Ecto neural progenitor cell (in vitro differentiated cells): ENCODE results near the gene SPAAR.
A peak's percentile ranks its signal among the peaks of the same experiment; 100 is the strongest.
"Not testable (repeated sequence)": the region's sequence is repeated elsewhere in the genome, so short reads cannot be mapped to it uniquely, and the experiment has no call there.

Source experiments
- DNase-seq: peaks from one replicate; pipeline ENCODE4 v3.0.0-alpha.2; 2018; ENCODE audit warnings: low spot score

Gene SPAAR

DNA sequence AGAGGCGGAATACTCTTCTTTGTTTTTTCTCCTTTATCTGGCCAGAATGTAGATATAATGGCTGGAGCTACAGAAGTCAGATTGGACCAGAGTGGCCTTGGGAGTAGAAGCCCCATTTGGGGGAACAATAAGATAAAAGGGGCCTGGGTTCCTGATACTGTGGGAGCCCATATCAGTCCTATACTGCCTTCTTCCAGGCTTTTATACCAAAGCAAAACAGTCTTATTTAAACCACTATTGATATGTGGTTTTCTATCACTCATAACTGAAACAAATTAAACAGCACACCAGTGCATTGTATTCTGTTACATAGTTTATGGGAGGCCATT, 14.3 kb downstream of the SPAAR start:
- DNase-seq = no peak

DNA sequence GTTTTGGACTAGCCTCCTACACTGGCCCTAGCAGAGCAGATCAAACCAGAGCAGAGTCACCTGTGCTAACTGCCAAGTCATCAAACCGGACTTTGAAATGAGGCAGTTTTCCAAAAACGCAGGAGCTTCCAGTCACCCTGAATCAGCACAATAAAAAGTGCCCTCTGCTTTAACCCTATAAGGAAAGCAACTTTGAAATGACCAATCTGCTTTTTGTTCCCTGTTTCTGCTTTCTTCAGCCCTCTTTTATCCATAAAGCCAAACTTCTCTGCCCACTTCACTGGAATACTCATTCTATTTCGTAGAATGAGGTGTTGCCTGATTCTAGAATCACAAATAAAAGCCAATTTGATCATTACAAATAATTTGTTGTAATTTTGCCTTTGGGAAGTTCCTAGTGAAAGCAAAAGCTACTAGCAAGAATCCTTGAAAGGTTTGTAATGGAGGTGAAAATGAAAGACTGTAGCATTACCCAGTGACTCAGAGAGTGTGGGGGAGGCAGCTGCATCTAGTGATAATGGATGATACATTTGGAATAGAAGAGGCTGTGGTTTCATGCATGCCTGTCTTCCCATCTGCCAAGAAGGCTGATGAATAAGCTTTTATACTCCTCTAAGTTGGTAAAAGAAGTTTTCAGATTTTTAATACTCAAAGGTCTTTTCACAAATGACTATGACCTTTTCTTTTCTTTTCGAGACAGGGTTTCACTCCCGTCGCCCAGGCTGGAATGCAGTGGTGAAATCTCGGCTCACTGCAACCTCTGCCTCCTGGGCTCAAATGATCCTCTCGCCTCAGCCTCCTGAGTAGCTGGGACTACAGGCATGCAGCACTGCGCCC, 14.9 kb downstream of the SPAAR start:
- no peak for DNase-seq

DNA sequence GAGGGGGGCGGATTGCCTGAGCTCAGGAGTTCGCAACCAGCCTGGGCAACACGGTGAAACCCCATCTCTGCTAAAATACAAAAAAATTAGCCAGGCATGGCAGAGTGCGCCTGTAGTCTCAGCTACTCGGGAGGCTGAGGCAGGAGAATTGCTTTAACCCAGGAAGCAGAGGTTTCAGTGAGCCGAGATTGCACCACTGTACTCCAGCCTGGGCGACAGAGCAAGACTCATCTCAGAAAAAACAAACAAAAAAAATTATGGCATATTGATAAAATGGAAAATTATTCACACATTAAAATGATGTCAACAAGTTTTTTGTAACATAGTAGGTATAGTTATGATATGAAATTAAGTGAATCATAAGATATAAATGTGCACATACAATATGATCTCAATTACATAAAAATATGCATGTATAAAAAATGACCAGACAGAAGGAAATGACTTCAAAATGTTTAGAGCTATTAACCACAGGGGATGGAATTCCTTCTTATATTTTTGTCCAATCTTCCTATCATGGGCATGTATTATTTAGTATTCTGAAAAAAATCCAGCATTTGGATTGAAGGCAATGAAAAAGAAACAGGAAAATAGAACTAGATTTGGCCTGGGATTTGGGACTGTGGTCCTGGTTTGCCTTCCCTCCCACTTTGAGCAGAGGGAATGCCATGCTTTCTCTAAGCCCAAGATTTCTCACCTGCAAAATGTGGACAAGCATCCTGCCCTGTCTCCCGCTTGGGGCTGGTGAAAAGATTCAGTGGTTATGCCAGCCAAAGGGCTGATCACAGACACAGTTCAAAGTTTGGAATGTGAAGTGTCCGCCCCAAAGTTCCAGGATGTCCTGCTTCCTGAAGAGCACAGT, 19.5 kb downstream of the SPAAR start:
- no peak for DNase-seq

DNA sequence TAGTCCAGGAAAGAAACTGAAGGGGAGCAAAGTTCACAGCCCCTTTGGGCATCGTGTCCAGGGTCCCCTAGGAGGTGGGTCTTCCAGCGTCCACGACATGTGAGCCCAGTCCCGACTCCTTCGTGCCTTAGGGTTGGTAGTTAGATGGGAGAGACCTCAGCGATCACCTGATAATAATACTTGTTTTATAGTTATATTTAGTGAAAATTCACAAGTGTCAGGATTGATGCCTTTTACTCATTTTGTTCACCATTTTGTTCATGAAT, 20.1 kb downstream of the SPAAR start:
- no peak for DNase-seq

DNA sequence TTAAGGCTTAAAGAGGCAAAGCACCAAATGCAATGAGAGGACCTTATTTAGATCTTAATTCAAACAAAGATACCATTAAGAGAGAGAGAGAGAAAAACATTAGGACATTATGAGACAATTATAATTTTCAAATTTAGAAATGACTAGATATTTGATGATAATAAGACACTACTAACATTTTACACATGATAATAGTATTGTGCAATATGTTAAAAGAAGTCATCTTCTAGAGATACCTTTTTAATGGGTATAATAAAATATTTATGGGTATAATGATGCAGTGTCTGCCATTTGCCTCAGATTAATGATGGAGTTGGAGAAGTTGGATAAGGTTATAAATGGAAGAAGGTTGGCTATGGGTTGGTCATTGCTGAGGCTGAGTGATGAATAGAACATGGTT, 21.2 kb downstream of the SPAAR start:
- DNase-seq = no peak

DNA sequence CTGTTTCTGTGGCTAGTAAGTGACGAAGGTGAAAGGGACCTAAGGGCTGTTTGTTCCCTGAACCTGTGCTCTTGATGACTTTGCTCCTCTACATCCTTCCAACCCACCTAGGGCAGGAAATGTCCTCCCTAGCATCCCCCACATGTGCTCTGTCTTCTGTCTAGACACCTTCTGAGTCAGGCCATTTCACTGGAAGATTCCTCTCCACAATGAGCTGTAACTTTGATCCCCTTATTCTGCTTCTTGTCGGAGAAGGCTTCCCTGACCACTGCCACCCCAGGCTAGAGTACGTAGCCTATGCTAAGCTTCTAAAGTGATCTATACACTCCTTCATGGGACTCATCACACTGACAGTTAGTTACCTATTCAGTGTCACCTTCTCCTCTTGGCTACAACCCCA, 21.7 kb downstream of the SPAAR start:
- DNase-seq = no peak

DNA sequence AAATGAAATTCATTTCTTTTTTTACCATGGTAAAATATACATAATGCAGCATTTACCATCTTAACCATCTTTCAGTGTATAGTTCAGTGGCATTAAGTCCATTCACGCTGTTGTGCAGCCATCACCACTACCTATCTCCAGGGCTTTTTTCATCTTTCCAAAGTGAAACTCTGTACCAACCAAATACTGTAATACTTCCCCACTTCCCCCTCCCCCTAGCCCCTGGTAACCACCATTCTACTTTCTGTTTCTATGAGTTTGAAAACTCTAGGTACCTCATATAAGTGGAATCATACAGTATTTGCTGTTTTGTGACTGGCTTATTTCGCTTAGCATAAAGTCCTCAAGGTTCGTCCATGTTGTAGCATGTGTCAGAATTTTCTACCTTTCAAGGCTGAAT, 23.4 kb downstream of the SPAAR start:
- DNase-seq = no peak

DNA sequence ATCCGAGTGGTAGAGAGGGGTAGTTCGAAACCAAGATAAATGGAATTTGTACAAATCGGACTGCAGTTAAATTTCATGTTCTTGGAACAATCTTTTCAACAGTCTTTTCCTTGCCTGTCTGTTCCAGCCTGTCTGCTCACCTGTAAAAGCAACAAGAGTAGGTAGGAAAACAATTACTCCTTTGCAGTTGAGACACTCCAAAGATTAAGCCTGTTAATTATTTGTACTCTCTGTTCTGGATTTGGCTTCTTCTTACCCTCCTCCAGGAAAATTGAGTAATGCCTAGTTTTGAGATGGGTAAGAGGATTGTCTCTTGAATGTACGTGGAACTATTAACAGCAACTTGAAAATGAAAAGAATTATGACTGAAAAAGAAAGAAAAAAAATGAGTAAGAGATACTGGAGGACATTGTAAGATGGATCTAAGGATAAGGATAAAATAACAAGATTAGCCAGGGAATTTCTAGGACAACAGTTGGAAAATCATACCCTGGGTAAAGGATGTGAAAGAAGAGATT, 24.3 kb downstream of the SPAAR start:
- DNase-seq = no peak

DNA sequence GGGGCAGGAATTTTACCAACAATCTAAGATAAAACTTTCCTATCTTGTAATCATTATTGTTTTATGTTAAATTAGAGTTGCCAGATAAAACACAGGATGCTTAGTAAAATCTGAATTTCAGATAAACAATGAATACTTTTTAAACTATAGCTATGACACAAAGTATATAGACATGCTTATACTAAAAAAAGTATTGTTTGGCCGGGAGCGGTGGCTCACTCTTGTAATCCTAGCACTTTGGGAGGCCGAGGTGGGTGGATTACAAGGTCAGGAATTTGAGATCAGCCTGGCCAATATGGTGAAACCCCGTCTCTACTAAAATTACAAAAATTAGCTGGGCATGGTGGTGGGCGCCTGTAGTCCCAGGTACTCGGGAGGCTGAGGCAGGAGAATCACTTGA, 24.8 kb downstream of the SPAAR start:
- not testable (repeated sequence) for DNase-seq

DNA sequence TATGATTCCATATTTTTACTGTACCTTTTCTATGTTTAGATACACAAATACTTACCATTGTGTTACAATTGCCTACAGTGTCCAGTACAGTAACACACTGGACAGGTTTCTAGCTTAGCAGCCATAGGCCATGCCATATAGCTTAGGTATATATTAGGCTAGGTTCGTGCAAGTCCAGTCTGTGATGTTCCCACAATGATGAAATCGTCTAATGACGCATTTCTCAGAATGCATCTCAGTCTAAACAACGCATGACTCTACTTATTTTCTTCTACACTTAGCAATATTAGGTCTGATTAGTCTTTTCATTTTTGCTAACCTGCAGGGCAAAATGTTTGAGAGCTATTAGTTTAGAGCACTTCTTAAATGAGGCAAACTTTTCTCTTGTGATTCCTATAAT, 26.0 kb downstream of the SPAAR start:
- no peak for DNase-seq

DNA sequence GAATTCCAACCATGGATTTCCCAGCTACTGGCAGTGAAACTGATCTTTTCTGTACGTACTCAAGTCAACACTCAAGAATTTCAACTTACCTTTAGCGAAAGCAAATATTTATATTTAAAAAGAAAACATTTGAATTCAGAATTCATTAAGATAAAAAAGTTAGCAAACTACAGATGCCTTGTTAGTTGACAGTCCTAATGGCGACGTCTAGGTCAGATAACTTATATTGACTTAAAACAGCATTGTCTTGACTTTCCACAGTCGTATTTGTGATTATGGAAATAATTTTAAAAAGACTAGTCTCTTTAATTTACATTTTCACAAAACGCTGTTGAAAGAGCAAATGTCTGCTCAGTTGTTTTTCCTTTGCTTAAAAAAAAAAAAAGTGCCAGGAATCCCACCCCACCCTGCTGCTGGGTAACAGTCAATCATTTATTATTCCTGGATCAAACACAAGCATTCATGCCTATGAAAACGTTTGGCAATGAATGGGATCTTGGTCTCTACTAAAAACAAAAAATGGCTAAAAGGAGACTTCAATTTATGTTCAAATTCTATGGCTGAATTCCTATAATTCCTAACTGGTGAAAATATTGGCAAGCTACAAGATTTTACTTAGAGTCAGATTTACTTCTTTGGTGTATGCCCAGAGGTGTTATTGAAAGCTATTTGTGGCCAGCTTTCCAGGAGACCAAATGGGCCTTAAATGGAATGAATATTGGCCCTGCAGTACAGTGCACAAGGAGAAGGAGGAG, 26.6 kb downstream of the SPAAR start:
- no peak for DNase-seq

DNA sequence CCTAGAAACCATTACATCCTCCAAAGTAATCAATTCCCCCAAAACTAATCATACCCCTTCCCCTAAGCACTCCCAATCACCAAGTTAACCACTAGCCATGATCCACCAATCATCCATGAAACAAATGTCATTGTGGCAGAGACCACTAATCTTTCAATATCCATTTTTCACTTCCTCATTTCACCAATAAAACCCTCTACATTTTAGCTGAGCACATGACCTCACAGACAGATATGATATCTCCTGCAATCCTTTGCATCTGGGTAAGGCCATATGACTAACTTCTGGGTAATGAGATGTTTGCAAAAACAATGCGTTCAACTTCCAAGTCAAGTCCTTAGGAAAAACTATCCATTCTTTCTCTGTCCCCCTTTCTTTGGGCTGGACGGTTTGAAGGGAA, 27.9 kb downstream of the SPAAR start:
- DNase-seq = no peak

DNA sequence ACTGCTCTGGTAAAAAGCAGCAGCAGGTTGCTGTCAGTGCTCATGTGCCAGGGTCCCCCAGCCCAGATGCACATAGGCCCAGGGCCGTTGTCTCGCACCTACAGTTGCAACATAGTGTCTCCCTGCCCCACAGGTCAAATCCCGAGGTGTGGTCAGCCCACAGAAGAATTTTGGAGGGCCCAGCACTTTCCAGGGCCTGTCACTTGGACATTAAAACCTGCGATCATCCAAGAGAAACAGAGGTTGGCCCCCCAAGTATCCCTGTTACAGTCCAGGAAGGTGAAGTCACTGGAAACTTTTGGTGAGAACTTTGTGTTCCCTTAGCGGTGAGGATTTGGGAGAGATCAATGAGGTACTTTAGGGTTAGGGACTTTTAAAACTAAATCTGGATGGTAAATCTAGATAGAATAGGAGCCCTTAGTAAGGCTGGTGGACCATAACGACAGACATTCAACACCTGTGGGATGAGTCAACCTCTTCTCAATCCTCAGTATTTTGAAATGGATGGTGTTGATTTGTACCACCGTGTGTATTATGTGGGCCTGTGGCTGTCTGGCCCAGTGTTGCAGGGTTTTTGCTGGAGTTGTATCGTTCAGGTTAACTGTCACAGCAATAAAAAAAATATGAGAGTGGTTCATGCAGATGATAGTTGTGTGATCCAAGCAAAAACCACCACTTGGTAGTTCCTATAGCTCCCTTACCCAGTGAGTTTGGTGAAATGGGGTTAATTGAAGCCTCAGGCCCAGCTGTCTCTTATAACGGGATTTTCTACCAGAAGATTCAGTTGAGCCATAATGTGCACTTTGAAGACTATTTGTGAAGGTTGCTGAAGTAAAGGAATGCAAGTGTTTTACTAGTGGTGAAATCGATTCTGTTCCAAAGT, 29.4 kb downstream of the SPAAR start:
- no peak for DNase-seq

DNA sequence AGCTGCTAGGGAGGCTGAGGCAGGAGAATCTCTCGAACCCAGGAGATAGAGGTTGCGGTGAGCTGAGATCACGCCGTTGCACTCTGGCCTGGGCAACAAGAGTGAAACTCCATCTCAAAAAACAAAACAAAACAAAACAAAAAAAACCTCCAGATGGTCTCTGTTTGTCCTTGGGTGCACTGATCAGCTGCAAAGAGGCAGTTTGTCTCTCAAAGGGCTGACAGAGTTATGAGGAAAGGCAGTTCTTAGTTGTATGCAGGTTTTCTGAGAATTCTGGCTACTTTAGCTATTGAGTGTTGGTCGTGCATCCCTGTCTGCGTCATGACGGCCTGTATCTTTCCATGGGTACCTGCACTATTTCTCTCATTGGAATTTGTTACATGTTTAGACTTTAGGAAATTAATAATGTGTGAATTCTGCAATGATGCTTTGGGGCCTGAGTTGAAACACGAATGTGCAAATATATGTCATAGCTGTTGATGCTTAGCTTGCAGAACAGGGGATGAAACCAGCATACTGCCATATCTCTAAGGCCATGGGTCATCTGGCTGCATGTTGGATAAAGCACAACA, 30.5 kb downstream of the SPAAR start:
- no peak for DNase-seq

DNA sequence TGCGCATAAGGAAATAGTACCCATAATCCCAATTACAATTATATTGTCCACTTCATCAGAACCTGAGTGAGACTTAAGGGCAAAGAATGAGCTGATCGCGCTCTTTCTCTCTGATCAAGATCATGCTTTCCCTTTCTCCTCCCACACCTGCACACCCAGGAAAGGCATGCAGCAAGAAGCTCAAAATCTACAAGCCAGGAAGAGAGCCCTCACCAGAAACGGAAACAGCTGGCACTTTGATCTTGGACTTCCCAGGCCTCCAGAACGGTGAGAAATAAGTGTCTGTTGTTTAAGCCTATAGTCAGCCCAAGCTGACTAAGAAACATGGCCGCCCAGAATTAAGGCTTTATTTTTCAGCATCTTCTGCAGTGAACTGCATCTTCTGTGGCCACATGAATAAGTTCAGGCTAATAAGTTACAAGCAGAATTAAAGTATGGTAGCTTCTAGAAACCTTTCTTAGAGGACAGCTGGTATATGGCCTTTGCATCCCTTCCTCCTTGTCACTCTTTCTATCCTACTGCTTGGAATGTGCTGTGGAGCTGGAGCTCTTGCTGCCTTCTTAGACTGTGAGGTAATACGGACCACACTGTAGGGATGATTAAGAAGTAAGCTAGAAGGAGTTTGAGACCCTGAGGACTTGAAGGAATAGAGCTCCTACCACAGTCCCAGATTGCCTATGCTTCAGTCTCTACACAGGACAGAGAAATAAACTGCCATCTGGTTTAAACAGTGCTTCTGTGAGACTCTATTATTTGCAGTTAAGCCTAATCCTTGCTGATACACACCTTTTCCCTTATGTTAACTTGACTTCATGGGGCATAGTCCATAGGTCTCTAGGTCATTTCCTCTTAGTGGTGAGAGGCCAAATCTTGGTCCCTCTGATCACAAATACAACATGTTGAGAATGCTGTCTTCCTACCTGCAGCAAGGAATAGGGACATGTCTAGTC, 31.4 kb downstream of the SPAAR start:
- DNase-seq = no peak

DNA sequence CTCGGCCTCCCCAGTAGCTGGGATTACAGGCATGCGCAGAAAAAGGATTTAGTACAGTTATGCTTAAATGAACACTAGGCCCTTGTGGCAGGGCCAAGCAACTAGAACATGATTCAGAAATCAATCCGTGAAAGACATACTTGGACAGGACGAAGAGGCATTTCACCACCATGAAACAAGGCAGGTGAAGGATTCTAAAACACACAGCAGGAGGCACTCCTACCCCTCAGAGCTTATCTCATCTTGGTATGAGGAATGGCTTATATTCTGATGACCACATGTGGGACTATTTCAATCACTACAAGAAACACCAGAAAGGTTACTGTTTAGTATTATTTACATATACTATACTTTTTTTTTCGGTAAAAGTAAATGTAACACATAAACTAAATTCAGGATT, 33.0 kb downstream of the SPAAR start:
- no peak for DNase-seq

DNA sequence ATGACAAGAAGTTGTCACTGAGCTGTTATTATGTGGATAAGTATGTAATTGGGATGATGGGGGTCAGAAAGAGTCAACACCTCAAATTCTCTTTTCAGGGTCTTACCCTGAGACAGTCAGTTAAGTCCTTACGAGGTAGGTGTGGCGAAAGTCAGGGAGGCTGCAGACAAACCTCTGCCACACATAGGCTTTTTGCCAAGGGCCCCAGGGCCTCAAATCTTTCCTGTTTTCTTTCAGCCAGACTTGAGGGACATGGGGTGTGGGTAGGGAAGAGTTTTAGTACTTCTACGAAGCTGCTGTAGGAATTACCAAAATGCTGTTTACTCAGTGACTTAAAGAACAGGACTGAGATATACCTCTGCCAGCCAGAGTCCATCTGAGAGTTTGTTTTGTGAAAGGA, 34.9 kb downstream of the SPAAR start:
- DNase-seq = no peak

DNA sequence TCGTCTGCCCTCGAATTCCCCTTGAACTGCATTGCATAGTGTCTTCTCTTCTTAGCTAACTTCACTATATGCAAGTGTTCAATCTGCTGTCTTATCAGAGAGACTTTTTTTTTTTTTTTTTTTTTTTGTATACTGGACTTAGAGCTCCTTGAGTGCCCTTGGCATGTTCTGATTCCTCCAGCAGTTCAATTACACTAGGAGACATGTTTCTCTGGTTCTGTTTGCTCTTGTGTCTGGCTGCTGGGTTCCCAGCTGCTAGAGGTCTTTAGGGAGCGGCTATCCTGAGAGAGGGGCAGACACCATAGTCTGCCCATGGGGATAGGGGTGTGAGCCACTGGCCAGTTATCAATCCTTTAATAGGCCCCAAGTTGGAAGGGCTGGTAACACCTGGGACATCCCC, 35.6 kb downstream of the SPAAR start:
- DNase-seq = no peak

DNA sequence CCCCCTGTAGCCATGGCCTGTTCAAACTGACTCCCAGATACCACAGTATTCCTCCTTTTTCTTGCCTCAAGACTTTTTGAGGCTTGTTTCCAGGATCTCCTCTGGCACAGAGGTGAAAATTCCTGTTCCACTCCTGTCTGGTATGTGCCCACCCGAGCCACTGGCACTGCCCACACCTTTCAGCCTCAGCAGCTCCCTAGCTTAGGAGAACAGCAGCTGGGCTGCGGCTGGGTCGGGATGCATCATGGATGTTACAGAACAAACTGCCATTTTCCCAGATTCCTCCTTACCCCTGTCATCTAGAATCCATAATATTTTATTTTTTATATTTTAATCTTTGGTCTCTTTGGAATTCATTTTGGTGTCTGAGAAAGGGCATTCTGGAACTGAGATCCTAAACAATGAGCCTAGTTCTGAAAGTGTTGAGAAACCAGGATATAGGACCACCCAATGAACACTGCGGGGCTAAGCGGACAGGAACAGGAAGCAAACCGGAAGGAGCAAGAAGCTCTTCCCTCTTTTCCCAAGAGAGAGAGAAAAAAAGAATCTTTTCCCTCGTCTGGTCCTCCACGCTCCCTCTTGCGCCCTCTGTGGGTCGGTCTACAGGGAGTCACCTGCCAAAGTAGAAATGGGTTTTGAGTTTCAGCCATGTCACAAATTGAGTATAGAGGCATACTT, 36.2 kb downstream of the SPAAR start:
- peak; percentile 79 for DNase-seq

DNA sequence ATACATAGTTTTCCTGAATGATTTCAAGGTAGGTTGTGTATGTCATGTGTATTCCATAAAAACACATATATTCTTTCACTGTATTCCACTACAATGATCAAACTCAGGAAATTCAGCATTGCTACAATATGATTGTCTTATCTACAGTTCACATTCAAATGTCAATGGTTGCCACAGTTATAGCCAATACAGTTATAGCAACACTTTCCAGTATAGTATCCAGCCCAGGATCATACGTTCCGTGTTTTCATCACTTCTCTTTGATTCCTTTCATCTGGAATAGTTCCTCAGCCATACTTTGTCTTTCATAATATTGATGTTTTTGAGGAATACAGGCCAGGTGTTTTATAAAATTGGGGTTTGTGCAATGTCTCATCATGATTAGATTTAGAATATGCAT, 39.2 kb downstream of the SPAAR start:
- no peak for DNase-seq
